Stimulated activated naive B cell treated with anti-CD40 and anti-IgM and Interleukin-4, amounts not matched to agents 10 μg/mL and 1 μg/mL and 100 μg/mL, for 72 hours (primary cell): ENCODE measurements around the gene PRCC.

ENCODE experiments used
- ATAC-seq, 2 donors: fragments of 150-1000 bp; cut with Tn5 transposase; replicated peaks; 2 replicates each; pipeline ENCODE4 v1.10.0; 2021; ENCODE audit warnings: moderate library complexity in 1 of 2
- DNase-seq: peaks from one replicate; pipeline ENCODE4 v3.0.0; 2021
- H3K27ac Mint-ChIP-seq: one replicate; pipeline ENCODE4 v1.8.0; 2022; ENCODE audit warnings: mild to moderate bottlenecking, mixed read lengths
- H3K27me3 Mint-ChIP-seq, 2 donors: one replicate each; pipeline ENCODE4 v1.8.0; 2022; ENCODE audit warnings: mixed read lengths in 2 of 2
- H3K36me3 Mint-ChIP-seq, 2 donors: one replicate each; pipeline ENCODE4 v1.8.0; 2022; ENCODE audit warnings: mixed read lengths in 2 of 2, mild to moderate bottlenecking in 1 of 2
- H3K4me1 Mint-ChIP-seq, 2 donors: one replicate each; pipeline ENCODE4 v1.8.0; 2022; ENCODE audit warnings: mixed read lengths in 2 of 2, mild to moderate bottlenecking in 1 of 2
- H3K4me3 Mint-ChIP-seq, 2 donors: one replicate each; pipeline ENCODE4 v1.8.0; 2022; ENCODE audit warnings: mild to moderate bottlenecking in 2 of 2, mixed read lengths in 2 of 2, moderate library complexity in 1 of 2
- H3K9me3 Mint-ChIP-seq, 2 donors: one replicate each; pipeline ENCODE4 v1.8.0; 2022; ENCODE audit warnings: mixed read lengths in 2 of 2, mild to moderate bottlenecking in 1 of 2

The PRCC gene

GRCh38 chr1:156839426-156840109 is 72.2 kb downstream of the PRCC start:
- ATAC-seq: no peak
- Mint-ChIP-seq H3K27ac (no peak overlapping the region), H3K27me3 (peaks cover 76 to 78% of the 10 kb centered on the region in 2 donors), H3K9me3 (no peaks in the 10 kb centered on the region), H3K36me3 (no peaks in the 10 kb centered on the region), H3K4me1 (peaks cover 6 to 15% of the 10 kb centered on the region in 2 donors), H3K4me3 (no peak overlapping the region)
- no peak for DNase-seq

- H3K27ac Mint-ChIP-seq: no peak overlapping the region
- H3K27me3 Mint-ChIP-seq: peaks cover 80 to 81% of the 10 kb centered on the region in 2 donors
- peaks cover 14 to 18% of the 10 kb centered on the region in 2 donors for H3K4me1 Mint-ChIP-seq
- no peaks in the 10 kb centered on the region for H3K9me3 Mint-ChIP-seq
- DNase-seq (no peak), ATAC-seq (no peak)
- H3K36me3 Mint-ChIP-seq: no peaks in the 10 kb centered on the region
- no peak overlapping the region for H3K4me3 Mint-ChIP-seq
Measured at GRCh38 chr1:156840186-156840897, 73.0 kb downstream of the PRCC start.

- H3K4me3 Mint-ChIP-seq: no peak overlapping the region
- H3K4me1 Mint-ChIP-seq: peaks cover 18% of the 10 kb centered on the region in 2 donors
- no peaks in the 10 kb centered on the region for H3K36me3 Mint-ChIP-seq
- no peaks in the 10 kb centered on the region for H3K9me3 Mint-ChIP-seq
- H3K27ac Mint-ChIP-seq: no peak overlapping the region
- peaks cover 81 to 82% of the 10 kb centered on the region in 2 donors for H3K27me3 Mint-ChIP-seq
- DNase-seq (no peak), ATAC-seq (no peak)
Measured at GRCh38 chr1:156840898-156841279, 73.6 kb downstream of the PRCC start.

- peaks cover 81 to 82% of the 10 kb centered on the region in 2 donors for H3K27me3 Mint-ChIP-seq
- no peak for ATAC-seq
Measured at GRCh38 chr1:156841295-156841855, 74.0 kb downstream of the PRCC start.

GRCh38 chr1:156842618-156843300 is 75.4 kb downstream of the PRCC start:
- H3K36me3 Mint-ChIP-seq: no peaks in the 10 kb centered on the region
- no peak overlapping the region for H3K4me3 Mint-ChIP-seq
- peaks cover 12 to 17% of the 10 kb centered on the region in 2 donors for H3K4me1 Mint-ChIP-seq
- H3K27me3 Mint-ChIP-seq: peaks cover 86 to 87% of the 10 kb centered on the region in 2 donors
- ATAC-seq (no peak), DNase-seq (no peak)
- no peak overlapping the region for H3K27ac Mint-ChIP-seq
- H3K9me3 Mint-ChIP-seq: no peaks in the 10 kb centered on the region

More at GRCh38 chr1:156841295-156841855, 74.0 kb downstream of the PRCC start:
- Mint-ChIP-seq H3K9me3 (no peaks in the 10 kb centered on the region), H3K4me3 (no peak overlapping the region), H3K36me3 (no peaks in the 10 kb centered on the region), H3K27ac (no peak overlapping the region), H3K4me1 (peaks cover 13 to 17% of the 10 kb centered on the region in 2 donors)
- no peak for DNase-seq

- Mint-ChIP-seq H3K27ac (no peak overlapping the region), H3K4me3 (no peak overlapping the region), H3K4me1 (peaks cover 18 to 23% of the 10 kb centered on the region in 2 donors), H3K27me3 (peaks cover 92 to 94% of the 10 kb centered on the region in 2 donors), H3K9me3 (no peaks in the 10 kb centered on the region), H3K36me3 (no peaks in the 10 kb centered on the region)
- ATAC-seq: no peak
- DNase-seq: no peak
Measured at GRCh38 chr1:156844102-156844501, 76.8 kb downstream of the PRCC start.

- Mint-ChIP-seq H3K27me3 (peaks cover 93 to 96% of the 10 kb centered on the region in 2 donors), H3K4me3 (peak overlapping the region; percentile 6 to 47), H3K9me3 (no peaks in the 10 kb centered on the region), H3K36me3 (no peaks in the 10 kb centered on the region), H3K4me1 (peaks cover 18 to 25% of the 10 kb centered on the region in 2 donors), H3K27ac (no peak overlapping the region)
- DNase-seq (no peak), ATAC-seq (no peak)
Measured at GRCh38 chr1:156844638-156845037, 77.3 kb downstream of the PRCC start.

GRCh38 chr1:156845055-156845952 is 78.0 kb downstream of the PRCC start:
- peak in 1 of 2 donors; percentile 24 for ATAC-seq
- Mint-ChIP-seq H3K27ac (no peak overlapping the region), H3K4me1 (peaks cover 16 to 25% of the 10 kb centered on the region in 2 donors), H3K9me3 (no peaks in the 10 kb centered on the region), H3K4me3 (peak overlapping the region; percentile 29 to 47), H3K27me3 (peaks cover 86 to 94% of the 10 kb centered on the region in 2 donors), H3K36me3 (no peaks in the 10 kb centered on the region)
- no peak for DNase-seq

GRCh38 chr1:156845953-156846545 is 78.7 kb downstream of the PRCC start:
- Mint-ChIP-seq H3K27me3 (peaks cover 79 to 88% of the 10 kb centered on the region in 2 donors), H3K4me3 (no peak overlapping the region)

GRCh38 chr1:156846643-156847042 is 79.3 kb downstream of the PRCC start:
- no peak for ATAC-seq
- Mint-ChIP-seq H3K36me3 (no peaks in the 10 kb centered on the region), H3K4me3 (no peak overlapping the region)

More at GRCh38 chr1:156845953-156846545, 78.7 kb downstream of the PRCC start:
- no peaks in the 10 kb centered on the region for H3K36me3 Mint-ChIP-seq
- DNase-seq (no peak), ATAC-seq (no peak)
- H3K27ac Mint-ChIP-seq: no peak overlapping the region
- H3K4me1 Mint-ChIP-seq: peaks cover 16 to 25% of the 10 kb centered on the region in 2 donors
- no peaks in the 10 kb centered on the region for H3K9me3 Mint-ChIP-seq

GRCh38 chr1:156847591-156848460 is 80.5 kb downstream of the PRCC start:
- H3K4me1 Mint-ChIP-seq: peaks cover 16 to 25% of the 10 kb centered on the region in 2 donors

More at GRCh38 chr1:156846643-156847042, 79.3 kb downstream of the PRCC start:
- H3K27ac Mint-ChIP-seq: no peak overlapping the region
- H3K9me3 Mint-ChIP-seq: no peaks in the 10 kb centered on the region
- peaks cover 16 to 25% of the 10 kb centered on the region in 2 donors for H3K4me1 Mint-ChIP-seq
- DNase-seq: no peak
- peaks cover 74 to 89% of the 10 kb centered on the region in 2 donors for H3K27me3 Mint-ChIP-seq

GRCh38 chr1:156848461-156849150 is 81.3 kb downstream of the PRCC start:
- no peaks in the 10 kb centered on the region for H3K36me3 Mint-ChIP-seq
- H3K4me3 Mint-ChIP-seq: no peak overlapping the region
- DNase-seq (no peak), ATAC-seq (peak; percentile 46 to 54)
- H3K4me1 Mint-ChIP-seq: peaks cover 16 to 25% of the 10 kb centered on the region in 2 donors
- no peaks in the 10 kb centered on the region for H3K9me3 Mint-ChIP-seq
- H3K27ac Mint-ChIP-seq: no peak overlapping the region
- H3K27me3 Mint-ChIP-seq: peaks cover 70 to 86% of the 10 kb centered on the region in 2 donors

More at GRCh38 chr1:156847591-156848460, 80.5 kb downstream of the PRCC start:
- DNase-seq: no peak
- peaks cover 69 to 86% of the 10 kb centered on the region in 2 donors for H3K27me3 Mint-ChIP-seq
- H3K36me3 Mint-ChIP-seq: no peaks in the 10 kb centered on the region
- H3K27ac Mint-ChIP-seq: no peak overlapping the region
- ATAC-seq: no peak
- no peak overlapping the region for H3K4me3 Mint-ChIP-seq
- no peaks in the 10 kb centered on the region for H3K9me3 Mint-ChIP-seq
